Naive B cell (primary cell): ENCODE measurements around the gene SNAPIN. TPM values are rescaled to one million over a fixed set of nuclear protein-coding genes. Genes with fewer than 3 reads are reported as not detected.

Experiments
- ATAC-seq, 2 donors: fragments of 150-1000 bp; cut with Tn5 transposase; 2 replicates each; pipeline ENCODE4 v1.10.0; 2021; ENCODE audit warnings: low read depth in 2 of 2, mild to moderate bottlenecking in 2 of 2, moderate library complexity in 2 of 2
- DNase-seq: peaks from one replicate; pipeline ENCODE4 v3.0.0; 2022
- H3K27ac Mint-ChIP-seq, 6 donors: one replicate each; pipeline ENCODE4 v1.8.0; 2020 to 2022; ENCODE audit warnings: mild to moderate bottlenecking in 6 of 6, mixed read lengths in 6 of 6, moderate library complexity in 5 of 6, inconsistent platforms in 2 of 6
- H3K27me3 Mint-ChIP-seq, 3 donors: one replicate each; pipeline ENCODE4 v1.8.0; 2021 to 2022; ENCODE audit warnings: mixed read lengths in 3 of 3, mild to moderate bottlenecking in 1 of 3
- H3K36me3 Mint-ChIP-seq, 2 donors: one replicate each; pipeline ENCODE4 v1.8.0; 2020 to 2022; ENCODE audit warnings: mixed read lengths in 2 of 2, inconsistent platforms in 1 of 2, mild to moderate bottlenecking in 1 of 2
- H3K4me1 Mint-ChIP-seq, 3 donors: one replicate each; pipeline ENCODE4 v1.8.0; 2020 to 2022; ENCODE audit warnings: mixed read lengths in 3 of 3, inconsistent platforms in 1 of 3, mild to moderate bottlenecking in 1 of 3, moderate library complexity in 1 of 3
- H3K4me3 Mint-ChIP-seq, 8 donors: one replicate each; pipeline ENCODE4 v1.8.0; 2020 to 2022; ENCODE audit warnings: mild to moderate bottlenecking in 8 of 8, mixed read lengths in 8 of 8, moderate library complexity in 8 of 8, inconsistent platforms in 2 of 8
- H3K9me3 Mint-ChIP-seq, 7 donors: one replicate each; pipeline ENCODE4 v1.8.0; 2020 to 2022; ENCODE audit warnings: mixed read lengths in 7 of 7, mild to moderate bottlenecking in 5 of 7, inconsistent platforms in 2 of 7, moderate library complexity in 1 of 7
- polyA plus RNA-seq, 6 donors: library from polyadenylated mRNA; unstranded; fragments of 300-500 nt; fragmentation: Illumina TruSeq; gene quantifications; one replicate each; pipeline ENCODE4 v1.2.3, GENCODE V29; 2021; ENCODE audit warnings: low read depth in 6 of 6

SNAPIN gene
- polyA plus RNA-seq, 6 donors from 2014 or later: 51.1 to 111 (median 90.1) TPM

DNA sequence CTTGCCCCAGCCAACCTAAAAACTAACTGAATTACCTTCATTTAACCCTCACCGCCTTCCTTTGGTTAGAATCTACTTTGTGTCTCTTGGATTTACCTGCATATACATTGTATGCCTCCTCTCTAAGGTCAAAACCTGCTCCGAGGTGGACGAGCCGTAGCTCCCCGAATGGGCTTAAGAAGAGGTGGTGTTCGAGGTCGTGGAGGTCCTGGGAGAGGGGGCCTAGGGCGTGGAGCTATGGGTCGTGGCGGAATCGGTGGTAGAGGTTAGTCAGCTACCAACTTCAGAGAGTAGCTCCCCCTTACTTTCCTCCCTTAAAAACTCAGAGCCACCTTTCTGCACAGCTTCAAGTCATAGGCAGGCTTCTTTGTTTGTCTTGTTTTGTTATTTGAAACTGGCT lies 15.4 kb upstream of the SNAPIN start:
- no peaks in the 10 kb centered on the region for H3K9me3 Mint-ChIP-seq
- ATAC-seq (no peak), DNase-seq (no peak)
- H3K4me1 Mint-ChIP-seq: peaks cover 22 to 33% (median 31%) of the 10 kb centered on the region in 3 donors
- H3K27me3 Mint-ChIP-seq: no peaks in the 10 kb centered on the region
- H3K4me3 Mint-ChIP-seq: no peak overlapping the region
- peak overlapping the region in 3 of 6 donors; percentile 37 to 57 (median 44) for H3K27ac Mint-ChIP-seq
- peaks cover 24 to 48% of the 10 kb centered on the region in 2 donors for H3K36me3 Mint-ChIP-seq

DNA sequence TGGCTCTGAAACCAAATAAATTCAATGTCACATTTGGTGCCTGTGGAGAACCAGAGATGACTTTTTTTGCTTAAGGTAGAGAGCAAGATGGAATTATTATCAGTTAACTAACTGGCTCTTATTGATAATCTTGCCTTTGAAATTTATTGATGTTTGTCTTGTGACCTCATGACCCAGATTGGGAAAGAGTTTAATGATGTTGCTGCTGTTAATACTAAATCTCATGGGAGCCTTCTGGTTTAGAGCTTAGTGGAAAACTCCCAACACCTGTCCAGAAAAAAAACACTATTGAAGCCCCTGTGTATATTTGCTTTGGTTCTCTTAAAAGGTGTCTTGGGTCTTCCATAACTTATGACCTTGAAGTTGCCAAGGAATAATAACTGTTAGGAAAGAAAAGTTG lies 14.7 kb upstream of the SNAPIN start:
- H3K36me3 Mint-ChIP-seq: peaks cover 22 to 48% of the 10 kb centered on the region in 2 donors
- H3K9me3 Mint-ChIP-seq: no peaks in the 10 kb centered on the region
- H3K4me1 Mint-ChIP-seq: peaks cover 22 to 33% (median 31%) of the 10 kb centered on the region in 3 donors

GRCh38 chr1:153646672-153647345 lies 11.7 kb upstream of the SNAPIN start:
- no peak for ATAC-seq
- Mint-ChIP-seq H3K4me3 (no peak overlapping the region), H3K9me3 (no peaks in the 10 kb centered on the region), H3K36me3 (peaks cover 22 to 38% of the 10 kb centered on the region in 2 donors), H3K27ac (peak overlapping the region in 3 of 6 donors; percentile 71 to 74 (median 73)), H3K27me3 (no peaks in the 10 kb centered on the region), H3K4me1 (peaks cover 26 to 34% (median 31%) of the 10 kb centered on the region in 3 donors)
- no peak for DNase-seq

More for the DNA sequence above, 14.7 kb upstream of the SNAPIN start:
- Mint-ChIP-seq H3K27ac (peak overlapping the region in 2 of 6 donors; percentile 18 to 37), H3K27me3 (no peaks in the 10 kb centered on the region), H3K4me3 (no peak overlapping the region)
- DNase-seq (no peak), ATAC-seq (no peak)

DNA sequence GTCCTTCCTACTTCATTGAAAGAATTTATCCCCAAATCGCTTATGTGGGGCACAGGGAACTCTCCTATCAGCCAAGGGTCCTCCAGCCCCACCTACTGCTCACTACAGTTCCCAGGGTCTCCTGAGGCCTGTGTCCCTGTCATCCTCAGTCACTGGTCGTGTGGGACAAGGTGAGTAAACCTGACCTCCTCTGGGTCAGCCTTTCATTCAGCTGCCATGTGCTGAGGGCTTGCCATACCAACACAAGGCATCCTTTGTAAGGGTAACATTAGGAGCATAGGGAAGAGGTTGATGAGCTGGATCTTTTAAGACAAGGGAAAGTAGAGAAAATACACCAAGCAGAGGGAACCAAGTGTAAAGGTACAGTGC lies 11.2 kb upstream of the SNAPIN start:
- H3K4me3 Mint-ChIP-seq: no peak overlapping the region
- no peaks in the 10 kb centered on the region for H3K27me3 Mint-ChIP-seq
- H3K9me3 Mint-ChIP-seq: no peaks in the 10 kb centered on the region
- peaks cover 26 to 31% (median 30%) of the 10 kb centered on the region in 3 donors for H3K4me1 Mint-ChIP-seq
- DNase-seq (no peak), ATAC-seq (no peak)
- H3K36me3 Mint-ChIP-seq: peaks cover 22 to 34% of the 10 kb centered on the region in 2 donors
- peak overlapping the region in 5 of 6 donors; percentile 37 to 96 (median 73) for H3K27ac Mint-ChIP-seq

DNA sequence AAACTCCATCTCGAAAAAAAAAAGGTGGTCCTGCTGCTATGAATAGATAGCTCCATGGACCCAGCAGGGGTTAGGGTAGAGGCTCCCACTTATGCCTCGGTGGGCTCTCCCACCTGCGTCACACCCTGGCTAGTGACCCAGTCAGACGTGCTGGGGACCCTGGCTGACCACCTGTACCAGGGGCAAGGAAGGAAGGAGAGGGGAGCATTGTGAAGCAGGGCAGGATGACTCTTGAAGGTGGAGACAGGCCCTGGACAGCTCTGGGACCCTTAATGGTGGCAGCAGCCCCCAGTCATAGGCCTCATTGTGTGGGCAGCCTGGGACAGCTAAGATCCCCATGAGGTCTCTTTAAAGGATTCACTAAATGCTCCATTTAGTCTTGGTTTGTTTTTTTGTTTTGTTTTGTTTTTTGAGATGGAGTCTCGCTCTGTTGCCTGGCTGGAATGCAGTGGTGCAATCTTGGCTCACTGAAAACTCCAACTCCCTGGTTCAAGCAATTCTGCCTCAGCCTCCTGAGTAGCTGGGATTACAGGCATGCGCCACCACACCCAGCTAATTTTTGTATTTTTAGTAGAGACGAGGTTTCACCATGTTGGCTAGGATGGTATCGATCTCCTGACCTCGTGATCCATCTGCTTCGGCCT lies 10.4 kb upstream of the SNAPIN start:
- Mint-ChIP-seq H3K9me3 (no peaks in the 10 kb centered on the region), H3K4me3 (no peak overlapping the region), H3K27me3 (no peaks in the 10 kb centered on the region), H3K36me3 (peaks cover 18 to 31% of the 10 kb centered on the region in 2 donors), H3K4me1 (peaks cover 23 to 29% (median 26%) of the 10 kb centered on the region in 3 donors), H3K27ac (peak overlapping the region; percentile 30 to 83 (median 66))
- ATAC-seq (no peak), DNase-seq (no peak)

DNA sequence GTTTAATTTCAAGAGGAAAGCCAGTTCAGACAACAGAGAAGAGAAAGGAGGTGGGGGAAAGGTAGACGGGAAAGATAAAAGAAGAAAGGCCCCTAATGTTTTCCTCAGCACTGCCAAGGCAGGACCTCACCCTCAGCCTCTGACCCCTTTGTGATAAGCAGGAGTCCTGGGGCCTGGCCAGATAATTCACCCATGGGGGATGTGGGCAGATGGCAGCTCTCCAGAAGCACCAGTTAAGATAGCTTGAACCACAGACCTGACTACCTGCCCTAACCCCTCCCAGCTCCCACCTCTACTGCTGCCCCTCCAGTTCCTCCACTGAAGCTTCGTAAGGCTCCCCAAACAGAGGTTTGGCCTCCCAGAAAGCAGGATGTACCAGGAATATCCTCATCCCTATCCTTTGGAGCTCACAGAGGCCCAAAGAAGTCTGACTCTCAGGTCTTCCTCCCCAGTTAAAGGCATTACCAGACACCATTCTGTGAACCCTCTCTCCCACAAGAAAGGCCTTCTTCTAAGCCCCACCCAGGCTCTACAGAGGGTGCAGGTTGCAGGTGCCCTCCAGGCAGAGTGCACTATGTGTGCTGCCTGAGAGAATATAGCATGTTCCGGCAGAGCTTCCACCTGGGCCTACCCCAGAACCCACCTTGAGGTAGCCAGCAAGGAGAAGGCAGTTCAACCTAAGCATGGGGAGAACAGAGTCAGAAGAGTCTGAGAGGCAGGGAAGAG lies 9.2 kb upstream of the SNAPIN start:
- H3K36me3 Mint-ChIP-seq: peaks cover 11 to 19% of the 10 kb centered on the region in 2 donors
- ATAC-seq: no peak
- no peaks in the 10 kb centered on the region for H3K27me3 Mint-ChIP-seq
- H3K9me3 Mint-ChIP-seq: no peaks in the 10 kb centered on the region
- DNase-seq: no peak
- peak overlapping the region in 5 of 6 donors; percentile 15 to 89 (median 76) for H3K27ac Mint-ChIP-seq
- H3K4me3 Mint-ChIP-seq: no peak overlapping the region
- H3K4me1 Mint-ChIP-seq: peaks cover 16 to 19% (median 19%) of the 10 kb centered on the region in 3 donors

GRCh38 chr1:153649863-153650235 lies 8.7 kb upstream of the SNAPIN start:
- Mint-ChIP-seq H3K27me3 (no peaks in the 10 kb centered on the region), H3K27ac (peak overlapping the region in 3 of 6 donors; percentile 63 to 78 (median 73))
- no peak for ATAC-seq

GRCh38 chr1:153651771-153652170 lies 6.7 kb upstream of the SNAPIN start:
- Mint-ChIP-seq H3K27me3 (no peaks in the 10 kb centered on the region), H3K27ac (no peak overlapping the region), H3K9me3 (no peaks in the 10 kb centered on the region), H3K36me3 (no peaks in the 10 kb centered on the region), H3K4me1 (peaks cover 10 to 12% (median 10%) of the 10 kb centered on the region in 3 donors), H3K4me3 (no peak overlapping the region)
- no peak for DNase-seq
- no peak for ATAC-seq

More at GRCh38 chr1:153649863-153650235, 8.7 kb upstream of the SNAPIN start:
- H3K4me1 Mint-ChIP-seq: peaks cover 16 to 19% (median 17%) of the 10 kb centered on the region in 3 donors
- no peak overlapping the region for H3K4me3 Mint-ChIP-seq
- DNase-seq: no peak
- peaks cover 11 to 14% of the 10 kb centered on the region in 2 donors for H3K36me3 Mint-ChIP-seq
- H3K9me3 Mint-ChIP-seq: no peaks in the 10 kb centered on the region

- ATAC-seq (no peak), DNase-seq (no peak)
- Mint-ChIP-seq H3K27me3 (no peaks in the 10 kb centered on the region), H3K36me3 (no peaks in the 10 kb centered on the region), H3K27ac (no peak overlapping the region), H3K4me1 (peaks cover 4 to 10% (median 5%) of the 10 kb centered on the region in 3 donors), H3K4me3 (no peak overlapping the region), H3K9me3 (no peaks in the 10 kb centered on the region)
Measured at GRCh38 chr1:153652805-153653500, 5.5 kb upstream of the SNAPIN start.

DNA sequence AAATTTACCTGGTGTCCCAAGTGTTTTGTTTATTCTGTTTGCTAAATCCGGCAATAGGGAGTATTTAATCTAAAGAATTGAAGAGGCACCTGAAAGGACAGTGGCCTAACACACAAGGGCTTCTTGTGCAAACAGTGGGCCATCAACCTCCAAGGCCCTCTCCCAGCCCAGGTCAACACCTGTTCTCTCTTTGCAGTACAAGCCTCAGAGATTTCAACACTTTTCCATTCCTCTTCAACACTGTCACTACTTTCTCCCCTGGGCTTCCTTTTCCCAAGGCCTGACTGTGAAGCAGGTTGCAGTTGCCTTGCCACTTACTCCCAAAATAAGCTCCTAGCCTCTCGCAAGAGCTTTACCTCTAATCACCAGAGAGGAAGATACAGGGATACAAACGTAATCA lies 3.2 kb upstream of the SNAPIN start:
- Mint-ChIP-seq H3K27me3 (no peaks in the 10 kb centered on the region), H3K4me3 (peak overlapping the region in 1 of 8 donors; percentile 29), H3K4me1 (peaks cover 4 to 15% (median 12%) of the 10 kb centered on the region in 3 donors), H3K27ac (peak overlapping the region in 1 of 6 donors; percentile 10), H3K9me3 (no peaks in the 10 kb centered on the region), H3K36me3 (no peaks in the 10 kb centered on the region)
- DNase-seq (no peak), ATAC-seq (no peak)

DNA sequence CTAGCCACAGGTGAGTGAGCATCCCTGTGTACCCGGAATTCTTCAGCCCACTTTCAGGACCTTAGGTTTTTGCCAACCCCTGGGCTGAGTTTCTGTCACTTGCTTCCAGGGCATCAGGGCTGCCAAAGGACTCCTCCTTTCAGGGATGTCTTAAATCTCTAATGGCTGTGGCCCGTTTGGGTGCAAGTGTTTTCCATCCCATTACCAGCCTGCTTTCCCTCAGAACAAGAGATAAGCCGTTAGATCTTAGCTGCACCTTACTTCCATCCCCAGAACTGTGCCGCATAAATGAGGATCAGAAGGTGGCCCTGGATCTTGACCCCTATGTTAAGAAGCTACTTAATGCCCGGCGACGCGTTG lies 652 bp downstream of the SNAPIN start:
- Mint-ChIP-seq H3K27me3 (no peaks in the 10 kb centered on the region), H3K27ac (peak overlapping the region in 4 of 6 donors; percentile 69 to 98 (median 85)), H3K4me1 (peaks cover 4 to 18% (median 17%) of the 10 kb centered on the region in 3 donors), H3K9me3 (no peaks in the 10 kb centered on the region), H3K4me3 (peak overlapping the region; percentile 88 to 98 (median 96)), H3K36me3 (peaks cover 0 to 8% of the 10 kb centered on the region in 2 donors)
- ATAC-seq: no peak
- no peak for DNase-seq

DNA sequence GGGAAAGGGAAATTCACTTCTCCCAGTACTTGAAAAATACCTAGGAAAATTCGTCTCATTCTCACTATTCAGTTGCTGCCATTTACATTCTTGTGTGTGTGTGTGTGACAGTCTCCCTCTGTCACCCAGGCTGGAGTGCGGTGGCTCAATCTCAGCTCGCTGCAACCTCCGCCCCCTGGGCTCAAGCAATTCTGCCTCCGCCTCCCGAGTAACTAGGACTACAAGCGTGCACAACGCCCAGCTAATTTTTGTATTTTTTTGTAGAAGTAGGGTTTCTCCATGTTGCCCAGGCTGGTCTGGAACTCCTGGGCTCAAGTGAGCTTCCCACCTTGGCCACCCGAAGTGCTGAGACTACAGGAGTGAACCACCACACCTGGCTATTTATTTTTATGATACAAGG lies 1.2 kb downstream of the SNAPIN start:
- peaks cover 4 to 18% (median 17%) of the 10 kb centered on the region in 3 donors for H3K4me1 Mint-ChIP-seq
- no peaks in the 10 kb centered on the region for H3K9me3 Mint-ChIP-seq
- H3K27ac Mint-ChIP-seq: peak overlapping the region in 4 of 6 donors; percentile 58 to 93 (median 74)
- ATAC-seq: no peak
- no peak for DNase-seq
- H3K27me3 Mint-ChIP-seq: no peaks in the 10 kb centered on the region
- H3K4me3 Mint-ChIP-seq: peak overlapping the region; percentile 88 to 98 (median 96)
- H3K36me3 Mint-ChIP-seq: peaks cover 0 to 8% of the 10 kb centered on the region in 2 donors
